Measurements from ENCODE around the gene CCBE1. TPM values are rescaled to one million over a fixed set of nuclear protein-coding genes. Genes with fewer than 3 reads are reported as not detected.

CCBE1 gene
- total and polyA plus RNA-seq, 7 donors: 0.23 to 61.1 (median 38.9) TPM

DNA sequence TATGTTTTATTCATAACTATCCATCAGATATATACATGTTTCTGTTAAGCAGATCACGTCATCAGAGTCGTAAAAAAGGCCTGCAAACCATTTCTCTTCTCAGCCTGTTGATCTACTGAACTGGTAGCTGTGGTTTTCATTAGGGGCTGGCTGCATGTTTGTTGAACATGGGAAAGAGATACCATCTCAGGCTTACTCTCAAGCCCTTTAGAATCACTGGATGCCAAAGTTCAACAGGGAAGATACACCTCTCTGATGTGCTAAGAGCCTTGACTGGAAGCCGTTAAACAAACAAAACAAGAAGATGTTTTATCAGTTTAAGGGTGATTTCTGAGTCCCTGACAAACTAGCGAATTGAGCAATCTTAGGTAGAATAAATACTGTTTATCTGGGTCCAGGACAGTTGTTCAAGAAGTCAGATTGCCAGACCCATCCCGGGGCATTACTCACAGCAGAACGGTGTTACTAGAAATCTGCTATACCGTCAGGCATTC, 243.7 kb downstream of the CCBE1 start:
- no peak for DNase-seq
- H3K9me3 ChIP-seq: no peaks in the 10 kb centered on the region
- peaks cover 0 to 20% (median 0%) of the 10 kb centered on the region in 4 donors for H3K36me3 ChIP-seq
- WGBS, 2 donors: 50 to 73% methylated on average over 7 of the region's 7 CpGs
- no peak overlapping the region for H3K27ac ChIP-seq
- H3K27me3 ChIP-seq: no peaks in the 10 kb centered on the region
- intact Hi-C loops (cut with DNase I): no loop called here
- TF ChIP-seq EP300 (IDR thresholded peaks at IDR 0.05) (no peak), POLR2AphosphoS5 (IDR thresholded peaks at IDR 0.05) (no peak), POLR2A (IDR thresholded peaks at IDR 0.05) (no peak)
- H3K4me3 ChIP-seq: no peak overlapping the region
- H3K4me1 ChIP-seq: peaks cover 0 to 17% (median 13%) of the 10 kb centered on the region in 4 donors

DNA sequence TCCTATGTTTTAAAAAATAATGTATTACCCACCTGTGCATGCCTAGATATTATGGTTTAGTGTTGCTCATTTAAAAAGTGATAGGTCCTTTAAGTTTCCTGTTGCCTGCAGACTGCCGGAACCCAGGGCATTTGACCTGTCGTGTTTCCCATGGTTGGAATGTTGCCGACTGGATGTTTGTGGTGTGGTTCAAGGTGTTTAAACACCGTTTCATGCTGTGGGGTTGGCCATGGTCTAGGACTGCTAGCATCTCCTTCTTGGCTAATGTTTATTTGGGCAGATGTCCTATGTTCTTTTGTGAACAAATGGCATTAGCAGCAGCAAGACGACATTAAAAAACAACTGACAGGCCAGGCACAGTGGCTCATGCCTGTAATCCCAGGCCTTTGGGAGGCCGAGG, 245.3 kb downstream of the CCBE1 start:
- 72 to 77% methylated on average over 6 of the region's 6 CpGs for WGBS, 2 donors
- H3K4me1 ChIP-seq: peaks cover 0 to 17% (median 13%) of the 10 kb centered on the region in 4 donors
- TF ChIP-seq, protein P1, sequence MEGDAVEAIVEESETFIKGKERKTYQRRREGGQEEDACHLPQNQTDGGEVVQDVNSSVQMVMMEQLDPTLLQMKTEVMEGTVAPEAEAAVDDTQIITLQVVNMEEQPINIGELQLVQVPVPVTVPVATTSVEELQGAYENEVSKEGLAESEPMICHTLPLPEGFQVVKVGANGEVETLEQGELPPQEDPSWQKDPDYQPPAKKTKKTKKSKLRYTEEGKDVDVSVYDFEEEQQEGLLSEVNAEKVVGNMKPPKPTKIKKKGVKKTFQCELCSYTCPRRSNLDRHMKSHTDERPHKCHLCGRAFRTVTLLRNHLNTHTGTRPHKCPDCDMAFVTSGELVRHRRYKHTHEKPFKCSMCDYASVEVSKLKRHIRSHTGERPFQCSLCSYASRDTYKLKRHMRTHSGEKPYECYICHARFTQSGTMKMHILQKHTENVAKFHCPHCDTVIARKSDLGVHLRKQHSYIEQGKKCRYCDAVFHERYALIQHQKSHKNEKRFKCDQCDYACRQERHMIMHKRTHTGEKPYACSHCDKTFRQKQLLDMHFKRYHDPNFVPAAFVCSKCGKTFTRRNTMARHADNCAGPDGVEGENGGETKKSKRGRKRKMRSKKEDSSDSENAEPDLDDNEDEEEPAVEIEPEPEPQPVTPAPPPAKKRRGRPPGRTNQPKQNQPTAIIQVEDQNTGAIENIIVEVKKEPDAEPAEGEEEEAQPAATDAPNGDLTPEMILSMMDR (IDR thresholded peaks at IDR 0.05): no peak
- TF ChIP-seq POLR2A (IDR thresholded peaks at IDR 0.05) (no peak), POLR2AphosphoS5 (IDR thresholded peaks at IDR 0.05) (no peak)

DNA sequence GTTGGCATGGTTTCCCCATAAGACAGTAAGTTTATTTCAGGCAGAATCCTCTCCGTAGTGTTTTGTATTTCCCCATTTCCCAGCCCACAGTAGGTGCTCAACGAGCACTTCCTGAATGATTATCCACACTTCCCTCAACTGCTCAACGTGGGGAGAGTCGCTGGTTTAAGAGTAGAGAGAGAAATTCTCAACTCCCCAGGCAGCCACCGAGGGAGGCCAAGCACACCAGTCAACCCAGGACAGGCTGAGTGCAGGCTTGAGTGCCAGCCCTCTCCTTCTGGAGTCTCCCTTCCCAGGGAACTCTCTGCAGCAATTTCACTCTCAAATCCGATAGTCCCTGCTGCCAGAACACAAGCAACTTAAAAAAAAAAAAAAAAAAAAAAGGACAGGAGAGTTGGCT, 246.2 kb downstream of the CCBE1 start:
- intact Hi-C loops (cut with DNase I): no loop called here
- H3K36me3 ChIP-seq: peaks cover 0 to 26% (median 4%) of the 10 kb centered on the region in 4 donors
- H3K9me3 ChIP-seq: no peaks in the 10 kb centered on the region
- H3K27ac ChIP-seq: no peak overlapping the region
- TF ChIP-seq POLR2AphosphoS5 (IDR thresholded peaks at IDR 0.05) (no peak), EP300 (IDR thresholded peaks at IDR 0.05) (no peak), POLR2A (IDR thresholded peaks at IDR 0.05) (no peak)
- TF ChIP-seq, protein P1 (IDR thresholded peaks at IDR 0.05): no peak
- 40 to 49% methylated on average over 6 of the region's 6 CpGs for WGBS, 2 donors
- peaks cover 0 to 12% (median 12%) of the 10 kb centered on the region in 4 donors for H3K4me1 ChIP-seq
- H3K27me3 ChIP-seq: no peaks in the 10 kb centered on the region
- DNase-seq: no peak
- no peak overlapping the region for H3K4me3 ChIP-seq

More for the DNA sequence above, 245.3 kb downstream of the CCBE1 start:
- DNase-seq: no peak
- Histone ChIP-seq H3K9me3 (no peaks in the 10 kb centered on the region), H3K36me3 (peaks cover 0 to 22% (median 0%) of the 10 kb centered on the region in 4 donors), H3K27me3 (no peaks in the 10 kb centered on the region), H3K27ac (no peak overlapping the region), H3K4me3 (no peak overlapping the region)
- intact Hi-C loops (cut with DNase I): no loop called here

GRCh38 chr18:59448546-59448945, 248.7 kb downstream of the CCBE1 start:
- H3K4me3 ChIP-seq: no peak overlapping the region
- peaks cover 0 to 27% (median 5%) of the 10 kb centered on the region in 4 donors for H3K36me3 ChIP-seq
- intact Hi-C loops (cut with DNase I): no loop called here
- H3K27ac ChIP-seq: no peak overlapping the region
- no peak for TF ChIP-seq EP300 (IDR thresholded peaks at IDR 0.05)
- TF ChIP-seq, protein P1 (IDR thresholded peaks at IDR 0.05): no peak
- TF ChIP-seq POLR2A (IDR thresholded peaks at IDR 0.05): no peak
- no peak for TF ChIP-seq POLR2AphosphoS5 (IDR thresholded peaks at IDR 0.05)
- no peaks in the 10 kb centered on the region for H3K27me3 ChIP-seq
- H3K9me3 ChIP-seq: no peaks in the 10 kb centered on the region
- no peak for DNase-seq
- H3K4me1 ChIP-seq: no peaks in the 10 kb centered on the region
- 63 to 75% methylated on average over 4 of the region's 4 CpGs for WGBS, 2 donors

DNA sequence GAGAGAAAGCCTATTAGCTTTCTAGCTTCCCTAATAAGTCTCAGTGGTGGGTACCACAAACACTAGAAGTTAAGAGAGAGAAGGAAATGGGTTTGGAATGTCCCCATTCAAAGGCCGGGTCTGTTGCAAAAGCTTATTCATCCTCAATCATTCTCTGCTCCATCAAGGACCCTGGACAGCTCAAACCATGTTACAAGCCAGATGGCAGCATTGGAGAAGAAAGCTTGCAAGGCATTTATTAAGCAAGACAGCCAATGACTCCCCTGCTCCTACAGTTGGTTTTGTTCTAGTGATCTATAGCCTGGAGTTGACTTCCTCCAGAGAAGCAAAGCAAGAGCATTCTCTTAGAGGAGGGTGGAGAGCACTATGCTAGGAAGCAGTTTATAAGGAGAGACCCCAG, 251.2 kb downstream of the CCBE1 start:
- H3K9me3 ChIP-seq: peaks cover 0 to under 1% (median 0%) of the 10 kb centered on the region in 4 donors
- H3K4me1 ChIP-seq: no peaks in the 10 kb centered on the region
- no peak for TF ChIP-seq EP300 (IDR thresholded peaks at IDR 0.05)
- TF ChIP-seq POLR2A (IDR thresholded peaks at IDR 0.05): no peak
- no peak for TF ChIP-seq POLR2AphosphoS5 (IDR thresholded peaks at IDR 0.05)
- TF ChIP-seq, protein P1 (IDR thresholded peaks at IDR 0.05): no peak
- H3K4me3 ChIP-seq: no peak overlapping the region
- H3K27me3 ChIP-seq: no peaks in the 10 kb centered on the region
- 16% methylated on average over 1 of the region's 1 CpG for WGBS, 2 donors
- H3K27ac ChIP-seq: no peak overlapping the region
- no peak for DNase-seq
- intact Hi-C loops (cut with DNase I): no loop called here
- H3K36me3 ChIP-seq: peaks cover 0 to 28% (median 5%) of the 10 kb centered on the region in 4 donors
